ENCODE measurements around the gene LMTK3.
A peak's percentile ranks its signal among the peaks of the same experiment; 100 is the strongest.
"Not testable (repeated sequence)": the region's sequence is repeated elsewhere in the genome, so short reads cannot be mapped to it uniquely, and the experiment has no call there.

LMTK3 gene

GRCh38 chr19:48537541-48537940 is 25.9 kb upstream of the LMTK3 start:
- DNase-seq: no peak

GRCh38 chr19:48533770-48534169 is 22.1 kb upstream of the LMTK3 start:
- no peak for DNase-seq

- no peak for DNase-seq
Measured at GRCh38 chr19:48530770-48531169, 19.1 kb upstream of the LMTK3 start.

GRCh38 chr19:48530066-48530720 is 18.6 kb upstream of the LMTK3 start:
- no peak for DNase-seq

GRCh38 chr19:48529156-48529555 is 17.5 kb upstream of the LMTK3 start:
- DNase-seq: no peak

GRCh38 chr19:48524732-48525131 is 13.1 kb upstream of the LMTK3 start:
- DNase-seq: no peak

GRCh38 chr19:48524221-48524620 is 12.6 kb upstream of the LMTK3 start:
- no peak for DNase-seq

GRCh38 chr19:48520134-48520533 is 8.5 kb upstream of the LMTK3 start:
- no peak for DNase-seq

GRCh38 chr19:48519426-48519825 is 7.8 kb upstream of the LMTK3 start:
- not testable (repeated sequence) for DNase-seq

GRCh38 chr19:48518207-48518606 is 6.6 kb upstream of the LMTK3 start:
- no peak for DNase-seq

GRCh38 chr19:48516536-48516935 is 4.9 kb upstream of the LMTK3 start:
- DNase-seq: no peak

GRCh38 chr19:48514123-48514458 is 2.5 kb upstream of the LMTK3 start:
- no peak for DNase-seq

GRCh38 chr19:48513289-48514122 is 1.9 kb upstream of the LMTK3 start:
- peak; percentile 54 for DNase-seq

- DNase-seq: peak; percentile 41
Measured at GRCh38 chr19:48512504-48513288, 1.1 kb upstream of the LMTK3 start.

GRCh38 chr19:48511321-48511731 is 309 bp downstream of the LMTK3 start:
- DNase-seq: no peak

- DNase-seq: peak; percentile 46
Measured at GRCh38 chr19:48510421-48511268, 990 bp downstream of the LMTK3 start.

GRCh38 chr19:48509467-48510194 is 2.0 kb downstream of the LMTK3 start:
- peak; percentile 27 for DNase-seq

- DNase-seq: no peak
Measured at GRCh38 chr19:48508729-48509411, 2.8 kb downstream of the LMTK3 start.

- no peak for DNase-seq
Measured at GRCh38 chr19:48507911-48508439, 3.7 kb downstream of the LMTK3 start.

- DNase-seq: peak; percentile 65
Measured at GRCh38 chr19:48506138-48506733, 5.4 kb downstream of the LMTK3 start.
